Panc1 (cell line): ENCODE measurements around the gene WDR1. TPM values are rescaled to one million over a fixed set of nuclear protein-coding genes. Genes with fewer than 3 reads are reported as not detected.

Source experiments
- ATAC-seq: fragments of 200-7000 bp; cut with Tn5 transposase; 2 replicates; pipeline ENCODE4 v1.9.1; 2020; ENCODE audit warnings: mild to moderate bottlenecking, moderate library complexity
- BruUV-seq: library from RNA; stranded (reverse); fragments of 400-500 nt; replicated peaks from 2 replicates; lab custom pipeline; 2021; lab: Mats Ljungman, UMichigan
- CTCF ChIA-PET: fragments of 300-600 bp; sonication (Branson Sonifier 250); formaldehyde crosslinking; loops from one replicate; lab custom pipeline; 2022; ENCODE audit warnings: antibody characterized with exemption; lab: Charles Lee
- POLR2A ChIA-PET: fragments of 300-600 bp; sonication (Branson Sonifier 250); formaldehyde crosslinking; loops from one replicate; lab custom pipeline; 2022; ENCODE audit warnings: antibody characterized with exemption; lab: Charles Lee
- DNase-seq: peaks from one replicate; pipeline ENCODE4 v3.0.0-alpha.2; 2010; ENCODE audit warnings: low read depth, low spot score
- H3K27ac ChIP-seq: 2 replicates; pipeline ENCODE4 v1.5.1; 2011; ENCODE audit warnings: mild to moderate bottlenecking, low read length, inconsistent platforms
- H3K27me3 ChIP-seq: fragments of 200-500 bp; sonication (Bioruptor generic); 2 replicates; pipeline ENCODE4 v1.6.0; 2014; ENCODE audit warnings: low read length, inconsistent platforms; ENCODE audit not compliant: control insufficient read depth, insufficient read depth
- H3K36me3 ChIP-seq: fragments of 200-500 bp; sonication (Bioruptor generic); 2 replicates; pipeline ENCODE4 v1.5.1; 2014; ENCODE audit warnings: inconsistent platforms, mild to moderate bottlenecking, low read length, moderate library complexity; ENCODE audit not compliant: control insufficient read depth, insufficient read depth
- H3K4me1 ChIP-seq: 2 replicates; pipeline ENCODE4 v1.5.1; 2011; ENCODE audit warnings: inconsistent platforms, mild to moderate bottlenecking, low read length, moderate library complexity; ENCODE audit not compliant: control insufficient read depth, insufficient read depth
- H3K4me3 ChIP-seq, 2 experiments: 2 replicates each; pipeline ENCODE4 v1.5.1; 2011 to 2012; ENCODE audit warnings: low read depth in 2 of 2, low read length in 2 of 2, mild to moderate bottlenecking in 2 of 2, inconsistent platforms in 1 of 2, moderate library complexity in 1 of 2
- H3K9me3 ChIP-seq: fragments of 200-500 bp; sonication (Bioruptor generic); 2 replicates; pipeline ENCODE4 v1.5.1; 2014; ENCODE audit warnings: low read depth, mild to moderate bottlenecking, inconsistent platforms, low read length, moderate library complexity; ENCODE audit not compliant: control insufficient read depth, insufficient read depth
- CTCF ChIP-seq: fragments of 450-650 bp; IDR thresholded peaks from 2 replicates; pipeline ENCODE4 v1.5.1; 2017; ENCODE audit warnings: mild to moderate bottlenecking
- POLR2AphosphoS5 ChIP-seq: IDR thresholded peaks from 2 replicates; pipeline ENCODE4 v1.6.1; 2012; ENCODE audit warnings: mild to moderate bottlenecking, low read depth, low read length, moderate library complexity
- REST ChIP-seq, 2 experiments: IDR thresholded peaks; 2 replicates each; pipeline ENCODE4 v1.6.1; 2011 to 2012; ENCODE audit warnings: low read depth in 2 of 2, control low read depth in 1 of 2, low read length in 1 of 2, mild to moderate bottlenecking in 1 of 2, moderate library complexity in 1 of 2; ENCODE audit not compliant: insufficient read depth in 1 of 2
- SIN3A ChIP-seq: IDR thresholded peaks from 2 replicates; pipeline ENCODE4 v1.6.1; 2012; ENCODE audit warnings: low read depth, mild to moderate bottlenecking, low read length, moderate library complexity, borderline replicate concordance; ENCODE audit not compliant: insufficient read depth
- TCF7L2 ChIP-seq: IDR thresholded peaks from 2 replicates; pipeline ENCODE4 v1.6.1; 2011; ENCODE audit warnings: mild to moderate bottlenecking, low read depth, low read length, inconsistent platforms
- in situ Hi-C: cut with HindIII; loops from 2 replicates; pipeline ENCODE4 v1.10.0; 2016; ENCODE audit warnings: low sequenced_read_pairs, low pct_unique_long_range_greater_than_20kb
- intact Hi-C: fragments of 100-400 bp; cut with micrococcal nuclease; formaldehyde crosslinking; loops from one replicate; pipeline ENCODE4 v1.10.0; 2022; ENCODE audit not compliant: unreplicated experiment
- total RNA-seq: library from RNA; stranded (reverse); gene quantifications from one replicate; pipeline ENCODE4 v1.2.1, GENCODE V29; 2021; ENCODE audit not compliant: unreplicated experiment

The WDR1 gene
- total RNA-seq, 1 experiment from 2014 or later: 260 TPM

- TF ChIP-seq CTCF (no peak), SIN3A (no peak), POLR2AphosphoS5 (no peak), REST (IDR thresholded peaks at IDR 0.05; ENCODE audit: insufficient read depth in 1 of 2, low read depth in 2 of 2, low read length in 1 of 2) (no peak), TCF7L2 (no peak)
- ATAC-seq (no peak), DNase-seq (no peak)
- in situ Hi-C loops: no loop called here
- POLR2A ChIA-PET: no interaction called here
- Histone ChIP-seq H3K27me3 (no peaks in the 10 kb centered on the region; the same call in none of the 2 replicates), H3K36me3 (no peaks in the 10 kb centered on the region), H3K27ac (no peak overlapping the region), H3K4me1 (no peaks in the 10 kb centered on the region), H3K4me3 (no peak overlapping the region), H3K9me3 (no peaks in the 10 kb centered on the region)
- no TSS peak for BruUV-seq
- CTCF ChIA-PET: interaction anchor here (0.6 kb wide), 1 partner anchor 328 kb away, joined by 3 read pairs; no protein-coding TSS in a partner anchor
- intact Hi-C loops: loop anchor here (10.0 kb wide), 1 partner anchor 252 kb away; no protein-coding TSS in a partner anchor
Observed at GRCh38 chr4:10153161-10153560, 36.6 kb upstream of the WDR1 start.

- H3K4me1 ChIP-seq: no peaks in the 10 kb centered on the region
- no peak overlapping the region for H3K27ac ChIP-seq
- in situ Hi-C loops: no loop called here
- H3K9me3 ChIP-seq: no peaks in the 10 kb centered on the region
- TF ChIP-seq CTCF (no peak), REST (IDR thresholded peaks at IDR 0.05; ENCODE audit: insufficient read depth in 1 of 2, low read depth in 2 of 2, low read length in 1 of 2) (no peak), SIN3A (no peak), TCF7L2 (no peak), POLR2AphosphoS5 (no peak)
- H3K36me3 ChIP-seq: no peaks in the 10 kb centered on the region
- CTCF ChIA-PET: no interaction called here
- no peak overlapping the region for H3K4me3 ChIP-seq
- ATAC-seq: no peak
- H3K27me3 ChIP-seq: no peaks in the 10 kb centered on the region; the same call in 1 of the 2 replicates
- BruUV-seq: no TSS peak
- DNase-seq: no peak
- intact Hi-C loops: loop anchor here (10.0 kb wide), 1 partner anchor 254 kb away; no protein-coding TSS in a partner anchor
- POLR2A ChIA-PET: no interaction called here
Observed at GRCh38 chr4:10151182-10151581, 34.6 kb upstream of the WDR1 start.
